Hematopoietic multipotent progenitor cell treated with erythropoietin and hydrocortisone succinate and interleukin-3 and kit ligand, for 6 days (in vitro differentiated cells): ENCODE data around the gene KLC1.
"Not testable (repeated sequence)": the region's sequence is repeated elsewhere in the genome, so short reads cannot be mapped to it uniquely, and the experiment has no call there.

Source experiments
- DNase-seq: peaks from one replicate; pipeline ENCODE4 v3.0.0-alpha.2; 2015

Gene KLC1

DNA sequence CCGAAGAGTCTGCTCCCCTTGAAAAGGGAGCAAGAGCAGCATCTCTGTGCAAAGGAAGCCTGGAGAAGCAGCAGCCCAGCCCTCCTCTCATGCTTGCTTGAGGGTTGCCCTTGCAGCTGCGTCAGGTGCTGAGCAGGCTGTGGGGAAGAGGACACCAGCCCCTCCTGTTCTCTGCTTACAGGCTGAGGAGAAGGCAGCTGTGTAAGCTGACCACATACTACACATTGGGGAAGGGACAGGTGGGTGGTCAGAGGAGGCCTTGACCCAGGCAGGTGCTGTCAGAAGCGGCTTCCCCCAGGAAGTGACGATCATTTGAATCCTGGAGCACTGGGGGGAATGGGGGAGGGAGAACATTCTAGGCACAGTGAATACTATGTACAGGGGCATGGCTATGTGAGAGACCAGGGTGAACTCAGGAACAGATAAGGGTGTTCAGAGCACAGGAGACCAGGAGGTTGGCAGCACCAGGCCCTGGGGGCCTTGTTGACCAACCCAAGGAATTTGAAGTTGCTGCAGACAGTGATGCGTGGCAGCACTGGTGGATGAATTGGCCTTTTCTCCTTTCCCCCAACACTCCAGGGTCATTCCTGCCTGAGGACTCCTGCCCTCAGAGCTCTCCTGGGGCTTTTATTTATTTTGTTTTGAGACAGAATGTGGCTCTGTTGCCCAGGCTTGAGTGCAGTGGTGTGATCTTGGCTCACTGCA, 2.7 kb upstream of the KLC1 start:
- DNase-seq = peak; percentile 20

GRCh38 chr14:103627073-103628025, 1.7 kb upstream of the KLC1 start:
- DNase-seq = no peak

GRCh38 chr14:103628221-103628683, 759 bp upstream of the KLC1 start:
- DNase-seq = peak; percentile 76

- peak; percentile 56 for DNase-seq
Observed at GRCh38 chr14:103629503-103630121, 601 bp downstream of the KLC1 start.

DNA sequence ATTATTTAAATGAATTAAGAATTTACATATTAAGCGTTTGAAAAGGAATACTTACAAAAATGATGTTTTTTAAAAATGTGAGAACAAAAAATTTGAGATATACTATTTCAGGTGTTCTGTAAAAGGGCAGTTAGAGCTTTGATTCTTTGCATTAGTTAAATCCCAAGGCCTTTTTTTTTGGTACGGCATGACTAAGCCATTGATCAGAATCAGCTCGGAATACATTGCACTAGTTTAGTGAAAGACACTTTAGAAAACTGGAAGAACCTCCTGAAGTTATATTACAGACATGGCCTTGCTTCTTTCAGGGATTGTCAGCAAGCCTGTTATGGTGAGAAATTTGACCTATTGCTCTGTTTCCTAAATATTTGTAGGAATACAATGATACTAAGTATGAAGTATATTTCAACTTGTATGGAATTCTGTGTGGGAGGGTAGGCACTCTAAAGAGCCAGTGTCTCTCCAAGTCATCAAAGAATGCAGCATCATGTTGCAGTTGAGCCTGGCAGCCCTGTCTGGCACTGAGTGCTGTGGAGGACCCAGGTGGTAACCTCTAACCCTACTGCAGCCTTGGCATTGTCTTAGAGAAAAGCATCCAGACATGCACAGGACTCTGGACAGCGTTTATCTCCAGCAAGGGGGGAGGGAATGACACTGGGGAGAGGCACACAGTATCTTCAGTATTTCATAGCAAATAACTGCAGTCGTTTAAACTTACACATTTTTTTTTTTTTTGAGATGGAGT, 1.5 kb downstream of the KLC1 start:
- DNase-seq = peak; percentile 33

DNA sequence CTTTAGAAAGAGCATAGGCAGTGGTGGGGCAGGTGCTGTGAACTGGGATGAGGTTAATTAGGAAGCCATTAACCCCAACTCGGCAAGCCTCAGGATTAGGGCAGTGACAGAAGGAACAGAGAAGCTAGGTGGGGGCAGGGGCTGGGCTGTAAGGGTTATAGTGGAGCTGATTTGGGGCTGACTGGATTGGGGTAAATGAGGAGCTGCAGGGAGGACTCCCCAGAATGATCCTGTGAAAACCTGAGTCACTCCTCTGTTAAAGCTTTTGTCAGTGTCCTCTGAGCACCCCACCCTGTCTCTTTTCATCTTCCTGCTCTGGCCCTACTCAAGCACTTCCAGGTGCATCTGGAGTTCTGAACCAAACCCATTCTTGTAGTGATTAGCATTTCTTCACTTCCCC, 4.4 kb downstream of the KLC1 start:
- no peak for DNase-seq

GRCh38 chr14:103634156-103634555, 5.1 kb downstream of the KLC1 start:
- no peak for DNase-seq

- no peak for DNase-seq
Observed at GRCh38 chr14:103638594-103638993, 9.6 kb downstream of the KLC1 start.

- no peak for DNase-seq
Observed at GRCh38 chr14:103641161-103641560, 12.2 kb downstream of the KLC1 start.

GRCh38 chr14:103646189-103646588, 17.2 kb downstream of the KLC1 start:
- no peak for DNase-seq

GRCh38 chr14:103649001-103649400, 20.0 kb downstream of the KLC1 start:
- DNase-seq = no peak

DNA sequence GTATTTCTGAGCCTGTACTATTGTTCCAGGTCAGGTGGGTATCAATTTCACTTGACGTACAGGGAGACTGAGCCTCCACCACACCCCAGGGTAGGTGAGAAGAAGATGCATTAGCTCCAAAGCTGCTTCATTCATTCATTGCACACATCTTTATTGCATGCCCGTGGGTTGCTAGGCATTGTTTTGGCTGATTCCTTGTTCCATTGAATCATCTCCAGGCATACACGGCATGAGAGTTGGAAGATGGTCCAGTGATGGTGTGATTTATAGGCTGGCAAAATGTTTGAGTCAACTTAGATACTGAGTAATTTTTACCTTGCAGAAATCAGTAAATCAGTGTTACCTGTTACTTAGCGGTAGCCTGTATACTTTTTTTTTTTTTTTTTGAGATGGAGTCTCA, 21.2 kb downstream of the KLC1 start:
- no peak for DNase-seq

DNA sequence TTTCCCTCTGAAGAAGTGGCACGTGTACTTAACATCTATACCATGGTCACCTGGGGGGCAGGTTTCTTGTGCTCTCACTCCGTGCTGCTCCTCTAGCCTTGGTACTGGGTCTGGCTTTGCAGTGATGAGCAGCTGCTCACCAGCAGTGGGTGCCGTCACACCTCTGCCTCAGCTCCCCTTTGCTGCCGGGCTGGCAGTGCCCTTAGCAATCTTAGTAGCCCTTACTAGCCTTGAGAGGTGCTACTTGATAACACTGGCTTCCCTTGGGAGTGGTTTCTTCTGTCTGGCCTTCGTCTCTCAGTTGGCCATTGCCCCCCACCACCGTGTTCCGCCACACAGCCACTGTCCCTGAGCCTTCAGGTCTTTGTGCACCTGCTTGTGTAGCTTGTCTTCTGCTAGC, 22.6 kb downstream of the KLC1 start:
- no peak for DNase-seq

GRCh38 chr14:103652806-103653205, 23.8 kb downstream of the KLC1 start:
- DNase-seq = no peak

DNA sequence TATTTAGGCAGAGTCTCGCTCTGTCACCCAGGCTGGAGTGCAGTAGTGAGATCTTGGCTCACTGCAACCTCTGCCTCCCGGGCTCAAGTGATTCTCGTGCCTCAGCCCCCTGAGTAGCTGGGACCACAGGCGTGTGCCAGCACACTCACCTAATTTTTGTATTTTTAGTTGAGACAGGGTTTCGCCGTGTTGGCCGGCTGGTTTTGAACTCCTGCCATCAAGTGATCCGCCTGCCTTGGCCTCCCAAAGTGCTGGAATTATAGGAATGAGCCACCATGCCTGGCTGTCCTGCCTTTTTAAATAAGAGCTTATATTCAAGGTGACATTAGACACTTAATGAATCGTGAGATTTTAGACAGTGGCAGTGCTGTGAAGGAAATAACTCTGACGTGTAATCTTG, 24.3 kb downstream of the KLC1 start:
- DNase-seq = not testable (repeated sequence)

DNA sequence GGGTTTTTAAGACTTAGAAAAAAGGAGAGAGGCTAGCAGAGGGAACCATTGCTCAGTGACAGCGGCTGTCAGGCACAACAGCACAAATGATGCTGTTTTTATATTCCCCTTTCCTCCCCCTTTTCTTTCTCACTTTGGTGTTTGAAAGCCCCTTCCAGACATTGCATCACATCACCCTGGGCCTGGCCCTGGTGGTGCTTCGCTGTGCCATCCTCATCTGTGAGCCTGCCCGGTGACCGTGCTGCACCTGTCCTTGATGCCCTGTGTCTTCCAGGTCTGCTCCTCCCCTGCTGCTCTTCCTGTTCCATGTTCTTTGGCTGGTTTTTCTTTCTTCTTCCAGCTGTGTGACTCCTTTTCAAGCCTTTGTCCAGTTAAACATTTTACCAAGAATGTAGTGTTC, 24.8 kb downstream of the KLC1 start:
- no peak for DNase-seq

DNA sequence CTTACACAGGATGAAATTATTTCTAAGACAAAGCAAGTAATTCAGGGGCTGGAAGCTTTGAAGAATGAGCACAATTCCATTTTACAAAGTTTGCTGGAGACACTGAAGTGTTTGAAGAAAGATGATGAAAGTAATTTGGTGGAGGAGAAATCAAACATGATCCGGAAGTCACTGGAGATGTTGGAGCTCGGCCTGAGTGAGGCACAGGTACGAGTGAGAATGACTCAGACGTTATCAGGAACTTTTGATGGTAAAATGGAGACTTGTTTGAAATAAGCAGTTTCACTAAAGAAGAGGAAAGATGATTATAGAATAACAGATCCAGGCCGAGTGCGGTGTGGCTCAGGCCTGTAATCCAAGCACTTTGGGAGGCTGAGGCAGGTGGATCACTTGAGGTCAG, 25.6 kb downstream of the KLC1 start:
- no peak for DNase-seq

DNA sequence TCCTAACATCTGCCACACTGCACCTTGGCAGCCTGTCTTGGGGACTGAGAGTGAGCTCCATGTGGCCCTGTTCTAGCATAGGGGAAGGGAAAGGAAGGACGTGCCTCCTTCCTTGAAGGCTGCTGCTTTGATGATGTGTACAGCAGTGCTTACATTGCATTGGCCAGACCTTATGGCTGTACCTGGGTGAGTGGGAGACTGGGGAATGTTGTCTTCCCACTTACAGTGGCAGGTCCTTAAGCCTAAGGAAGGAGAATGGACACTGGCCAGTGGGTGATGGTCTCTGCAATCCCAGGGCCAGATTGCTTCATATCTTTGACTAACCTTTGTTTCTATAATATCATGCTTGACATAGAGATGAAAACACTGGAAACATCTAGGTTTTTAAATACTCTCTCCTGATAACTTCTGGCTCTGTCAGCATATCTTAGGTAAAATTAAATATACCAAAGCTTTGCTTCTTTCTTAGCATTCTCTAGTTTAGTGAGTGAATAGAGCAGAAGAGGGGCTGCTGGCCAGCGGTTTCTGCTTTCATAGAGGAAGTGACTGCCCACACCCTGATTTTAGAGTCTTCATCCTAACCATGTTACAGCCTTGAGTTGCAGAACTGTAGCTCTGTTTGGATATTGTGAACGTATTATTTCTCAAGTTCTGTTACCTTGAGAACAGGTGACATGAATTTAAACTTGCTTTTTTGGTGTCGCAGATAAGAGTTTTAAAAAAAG, 27.2 kb downstream of the KLC1 start:
- no peak for DNase-seq

GRCh38 chr14:103656756-103657133, 27.7 kb downstream of the KLC1 start:
- no peak for DNase-seq

GRCh38 chr14:103657471-103657870, 28.5 kb downstream of the KLC1 start:
- DNase-seq = no peak

- DNase-seq = no peak
Observed at GRCh38 chr14:103659631-103660030, 30.6 kb downstream of the KLC1 start.

GRCh38 chr14:103662029-103662428, 33.0 kb downstream of the KLC1 start:
- DNase-seq = no peak
